HepG2 (cell line): Measurements from ENCODE around the gene MYLK3. TPM values are rescaled to one million over a fixed set of nuclear protein-coding genes. Genes with fewer than 3 reads are reported as not detected.

Source experiments
- AGO1 ChIP-seq: fragments of 200-400 bp; formaldehyde crosslinking; IDR thresholded peaks from 2 replicates; pipeline ENCODE4 v1.6.1; 2017; ENCODE audit warnings: mild to moderate bottlenecking, low read depth, low read length, moderate library complexity; ENCODE audit not compliant: poor library complexity, severe bottlenecking
- ASH2L ChIP-seq: fragments of 300-600, 200-600 bp; sonication (generic); IDR thresholded peaks from 2 replicates; pipeline ENCODE4 v1.7.0; 2017; ENCODE audit warnings: low read depth, mild to moderate bottlenecking, moderate library complexity, mixed read lengths, low read length; ENCODE audit not compliant: insufficient read length
- ATF3 ChIP-seq: sonication (generic); formaldehyde crosslinking; IDR thresholded peaks from 2 replicates; pipeline ENCODE4 v1.4.0; 2020; ENCODE audit warnings: missing genetic modification reagents
- FOXA1 ChIP-seq, 2 experiments: fragments of 450-650 bp in 1 of 2; sonication (generic) in 1 of 2; formaldehyde crosslinking in 1 of 2; IDR thresholded peaks; 2 replicates each; pipeline versions ENCODE4 v1.4.0 to v1.6.1; 2016 to 2020; ENCODE audit warnings: missing genetic modification reagents in 1 of 2
- GFI1 ChIP-seq: sonication (generic); formaldehyde crosslinking; IDR thresholded peaks from 2 replicates; pipeline ENCODE4 v1.5.0; 2020; ENCODE audit warnings: missing genetic modification reagents, mild to moderate bottlenecking, borderline replicate concordance
- GPBP1L1 ChIP-seq: sonication (generic); formaldehyde crosslinking; IDR thresholded peaks from 2 replicates; pipeline ENCODE4 v1.5.0; 2020; ENCODE audit warnings: mild to moderate bottlenecking, missing genetic modification reagents
- HMG20A ChIP-seq: IDR thresholded peaks from 2 replicates; pipeline ENCODE4 v1.6.1; 2016; ENCODE audit warnings: borderline replicate concordance
- HNRNPH1 ChIP-seq: fragments of 200-400 bp; formaldehyde crosslinking; optimal IDR thresholded peaks from 2 replicates; pipeline ENCODE3; 2017; ENCODE audit warnings: mild to moderate bottlenecking, low read depth, low read length
- MEIS1 ChIP-seq: sonication (generic); formaldehyde crosslinking; IDR thresholded peaks from 2 replicates; pipeline ENCODE4 v1.9.0; 2021; ENCODE audit warnings: mild to moderate bottlenecking, missing genetic modification reagents, moderate library complexity, borderline replicate concordance
- MTA1 ChIP-seq: sonication (generic); formaldehyde crosslinking; IDR thresholded peaks from 2 replicates; pipeline ENCODE4 v1.4.0; 2020; ENCODE audit warnings: missing genetic modification reagents, mild to moderate bottlenecking, borderline replicate concordance
- NFE2L2 ChIP-seq: fragments of 150-350 bp; IDR thresholded peaks from 2 replicates; pipeline ENCODE4 v1.6.1; 2014; ENCODE audit warnings: low read length
- NPAS2 ChIP-seq: sonication (generic); formaldehyde crosslinking; IDR thresholded peaks from 2 replicates; pipeline ENCODE4 v1.8.0; 2022; ENCODE audit warnings: mild to moderate bottlenecking, missing genetic modification reagents, borderline replicate concordance
- PAXIP1 ChIP-seq: sonication (generic); formaldehyde crosslinking; conservative IDR thresholded peaks from 2 replicates; pipeline ENCODE4 v1.4.0; 2020; ENCODE audit warnings: mild to moderate bottlenecking, missing genetic modification reagents, moderate library complexity
- RNF2 ChIP-seq: fragments of 450-650 bp; conservative IDR thresholded peaks from 2 replicates; pipeline ENCODE4 v1.6.1; 2016; ENCODE audit warnings: low read depth
- SRY ChIP-seq: sonication (generic); formaldehyde crosslinking; IDR thresholded peaks from 2 replicates; pipeline ENCODE4 v1.8.0; 2022; ENCODE audit warnings: mild to moderate bottlenecking, missing genetic modification reagents
- TBL1XR1 ChIP-seq: fragments of 150-350 bp; IDR thresholded peaks from 2 replicates; pipeline ENCODE4 v1.6.1; 2014; ENCODE audit warnings: borderline replicate concordance, low read length; ENCODE audit not compliant: partially characterized antibody
- TBP ChIP-seq: sonication (generic); formaldehyde crosslinking; IDR thresholded peaks from 2 replicates; pipeline ENCODE4 v1.5.0; 2020; ENCODE audit warnings: missing genetic modification reagents
- TP53 ChIP-seq: sonication (generic); formaldehyde crosslinking; conservative IDR thresholded peaks from 2 replicates; pipeline ENCODE4 v1.4.0; 2020; ENCODE audit warnings: missing genetic modification reagents
- ZNF138 ChIP-seq: sonication (generic); formaldehyde crosslinking; IDR thresholded peaks from 2 replicates; pipeline ENCODE4 v1.5.0; 2020; ENCODE audit warnings: mild to moderate bottlenecking, low read depth, missing genetic modification reagents
- ZNF354B ChIP-seq: sonication (generic); formaldehyde crosslinking; IDR thresholded peaks from 2 replicates; pipeline ENCODE4 v1.8.0; 2022; ENCODE audit warnings: mild to moderate bottlenecking, missing genetic modification reagents
- polyA plus RNA-seq, 8 experiments: library from polyadenylated mRNA; depleted of rRNA in 3 of 8; stranded (reverse) in 7 of 8; unstranded in 1 of 8; fragments of >200 nt; fragmentation: Illumina TruSeq in 4 of 8; extraction: Trizol in 4 of 8; gene quantifications; 2 replicates each; pipeline versions ENCODE4 v1.2.1 to v1.2.3, GENCODE V29; 2011 to 2016; ENCODE audit warnings: low read depth in 4 of 8, missing spikeins in 1 of 8, mixed read lengths in 1 of 8; ENCODE audit not compliant: insufficient read depth in 1 of 8
- total RNA-seq, 5 experiments: library from RNA; depleted of rRNA; stranded (reverse); fragments of >200 nt; fragmentation: Illumina TruSeq; extraction: Trizol; gene quantifications; 2 replicates each; pipeline ENCODE4 v1.2.3, GENCODE V29; 2016; ENCODE audit warnings: low read depth in 1 of 5
- TF ChIP-seq, protein P1 (sequence below): sonication (generic); formaldehyde crosslinking; IDR thresholded peaks from 2 replicates; pipeline ENCODE4 v1.4.0; 2020; ENCODE audit warnings: mild to moderate bottlenecking, missing genetic modification reagents
- TF ChIP-seq, protein P2 (sequence below): sonication (generic); formaldehyde crosslinking; IDR thresholded peaks from 2 replicates; pipeline ENCODE4 v1.4.0; 2020; ENCODE audit warnings: missing genetic modification reagents, mild to moderate bottlenecking, borderline replicate concordance

MYLK3 gene
- total and polyA plus RNA-seq, 2 of the 13 experiments (the other 11 are each of a cell fraction or from before 2014, with no cell fraction given), result 0.04 to 0.18 TPM

DNA sequence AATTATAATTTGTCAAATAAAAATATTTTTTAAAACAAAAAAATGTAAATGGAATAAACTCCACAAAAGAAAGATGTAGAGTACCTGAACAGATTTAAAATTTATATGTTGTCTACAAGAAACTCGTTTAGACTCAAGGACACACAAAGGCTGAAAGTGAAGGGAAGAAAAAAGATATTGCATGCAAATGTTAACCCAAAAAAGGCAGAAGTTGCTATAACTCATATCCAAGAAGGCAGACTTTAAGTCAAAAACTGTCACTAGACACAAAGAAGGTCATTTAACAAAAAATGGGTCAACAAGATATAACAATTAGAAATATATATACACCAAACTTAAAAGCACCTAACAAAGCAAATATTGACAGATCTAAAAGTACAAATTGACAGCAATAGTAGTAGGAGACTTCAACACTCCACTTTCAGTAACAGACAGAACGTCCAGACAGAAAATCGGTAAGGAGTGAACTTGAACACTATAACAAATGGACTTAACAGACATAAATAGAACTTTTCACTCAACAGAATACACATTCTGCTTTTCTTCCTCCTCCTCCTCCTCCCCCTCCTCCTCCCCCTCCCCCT, 40.8 kb upstream of the MYLK3 start (continued):
- no peak for TF ChIP-seq RNF2
- no peak for TF ChIP-seq HNRNPH1
- no peak for TF ChIP-seq ZNF138
- TF ChIP-seq GPBP1L1 (CRISPR knock-in tag), result no peak
- TF ChIP-seq ATF3 (CRISPR knock-in tag), result no peak
- TF ChIP-seq FOXA1 (IDR thresholded peaks at IDR 0.05), result peak; percentile 77; the same call in 1 of the 2 replicates
- peak; percentile 56 for TF ChIP-seq FOXA1 (CRISPR knock-in tag; IDR thresholded peaks at IDR 0.05)
- TF ChIP-seq AGO1, result no peak
- no peak for TF ChIP-seq TP53 (CRISPR knock-in tag)
- peak; percentile 31 for TF ChIP-seq TBL1XR1
- TF ChIP-seq SRY (CRISPR knock-in tag), result no peak
- no peak for TF ChIP-seq MTA1 (CRISPR knock-in tag)
- TF ChIP-seq PAXIP1 (CRISPR knock-in tag), result peak; percentile 44
- no peak for TF ChIP-seq GFI1 (CRISPR knock-in tag)
- peak; percentile 48 for TF ChIP-seq ASH2L
- TF ChIP-seq, protein P1, sequence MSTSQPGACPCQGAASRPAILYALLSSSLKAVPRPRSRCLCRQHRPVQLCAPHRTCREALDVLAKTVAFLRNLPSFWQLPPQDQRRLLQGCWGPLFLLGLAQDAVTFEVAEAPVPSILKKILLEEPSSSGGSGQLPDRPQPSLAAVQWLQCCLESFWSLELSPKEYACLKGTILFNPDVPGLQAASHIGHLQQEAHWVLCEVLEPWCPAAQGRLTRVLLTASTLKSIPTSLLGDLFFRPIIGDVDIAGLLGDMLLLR, result no peak
- TF ChIP-seq, protein P2, sequence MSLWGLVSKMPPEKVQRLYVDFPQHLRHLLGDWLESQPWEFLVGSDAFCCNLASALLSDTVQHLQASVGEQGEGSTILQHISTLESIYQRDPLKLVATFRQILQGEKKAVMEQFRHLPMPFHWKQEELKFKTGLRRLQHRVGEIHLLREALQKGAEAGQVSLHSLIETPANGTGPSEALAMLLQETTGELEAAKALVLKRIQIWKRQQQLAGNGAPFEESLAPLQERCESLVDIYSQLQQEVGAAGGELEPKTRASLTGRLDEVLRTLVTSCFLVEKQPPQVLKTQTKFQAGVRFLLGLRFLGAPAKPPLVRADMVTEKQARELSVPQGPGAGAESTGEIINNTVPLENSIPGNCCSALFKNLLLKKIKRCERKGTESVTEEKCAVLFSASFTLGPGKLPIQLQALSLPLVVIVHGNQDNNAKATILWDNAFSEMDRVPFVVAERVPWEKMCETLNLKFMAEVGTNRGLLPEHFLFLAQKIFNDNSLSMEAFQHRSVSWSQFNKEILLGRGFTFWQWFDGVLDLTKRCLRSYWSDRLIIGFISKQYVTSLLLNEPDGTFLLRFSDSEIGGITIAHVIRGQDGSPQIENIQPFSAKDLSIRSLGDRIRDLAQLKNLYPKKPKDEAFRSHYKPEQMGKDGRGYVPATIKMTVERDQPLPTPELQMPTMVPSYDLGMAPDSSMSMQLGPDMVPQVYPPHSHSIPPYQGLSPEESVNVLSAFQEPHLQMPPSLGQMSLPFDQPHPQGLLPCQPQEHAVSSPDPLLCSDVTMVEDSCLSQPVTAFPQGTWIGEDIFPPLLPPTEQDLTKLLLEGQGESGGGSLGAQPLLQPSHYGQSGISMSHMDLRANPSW (CRISPR knock-in tag), result no peak
- TF ChIP-seq HMG20A (CRISPR knock-in tag), result peak; percentile 68; the same call in 1 of the 2 replicates
- no peak for TF ChIP-seq TBP
- no peak for TF ChIP-seq NFE2L2
- no peak for TF ChIP-seq NPAS2
- TF ChIP-seq ZNF354B (CRISPR knock-in tag), result no peak
- peak; percentile 50; the same call in 1 of the 2 replicates for TF ChIP-seq MEIS1 (CRISPR knock-in tag)
